ENCODE results near the gene SLC26A5.

GRCh38 chr7:103387242-103387641, 58.8 kb downstream of the SLC26A5 start:
- TF ChIP-seq POLR2A (IDR thresholded peaks at IDR 0.05; ENCODE audit: low read depth, low read length) (no peak), POLR2AphosphoS5 (IDR thresholded peaks at IDR 0.05; ENCODE audit: low read depth, low read length) (no peak)
